NB4 (cell line): ENCODE measurements around the gene ADPRH.

Experiments used
- DNase-seq: peaks from one replicate; pipeline ENCODE4 v3.0.0; 2010; ENCODE audit warnings: low read depth
- H3K4me3 ChIP-seq: one replicate; pipeline ENCODE4 v1.5.1; 2011; ENCODE audit warnings: mild to moderate bottlenecking, low read depth, low read length, moderate library complexity
- MYC ChIP-seq: IDR thresholded peaks from 2 replicates; pipeline ENCODE4 v1.6.1; 2011; ENCODE audit warnings: low read depth, low read length
- POLR2A ChIP-seq: IDR thresholded peaks from 2 replicates; pipeline ENCODE4 v1.6.1; 2011; ENCODE audit warnings: mild to moderate bottlenecking; ENCODE audit not compliant: insufficient read length; ENCODE audit errors: extremely low read depth
- TF ChIP-seq, protein P1 (sequence below): IDR thresholded peaks from 2 replicates; pipeline ENCODE4 v1.6.1; 2011; ENCODE audit warnings: low read depth, low read length
- TF ChIP-seq, protein P2 (sequence below): IDR thresholded peaks from one replicate; pipeline ENCODE4 v1.5.1; 2012; ENCODE audit warnings: low read depth, low read length

The ADPRH gene

DNA sequence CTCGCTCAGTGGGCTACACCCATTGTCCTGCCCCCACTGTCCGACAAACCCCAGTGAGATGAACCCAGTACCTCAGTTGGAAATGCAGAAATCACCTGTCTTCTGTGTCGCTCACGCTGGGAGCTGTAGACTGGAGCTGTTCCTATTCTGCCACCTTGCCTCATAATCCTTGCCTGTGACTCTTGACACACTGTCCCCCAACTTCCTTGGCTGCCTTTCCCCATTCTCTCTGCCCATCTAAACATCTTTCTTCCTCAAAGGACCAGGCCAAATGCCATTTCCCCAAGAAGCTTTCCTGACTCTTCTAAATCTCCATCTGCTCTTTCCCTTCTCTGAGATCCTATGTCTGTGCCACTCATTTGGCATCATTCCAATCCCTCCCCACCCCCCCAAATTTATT is 10.1 kb upstream of the ADPRH start:
- no peak for DNase-seq
- no peak overlapping the region for H3K4me3 ChIP-seq
- TF ChIP-seq POLR2A, result no peak
- TF ChIP-seq, protein P1, sequence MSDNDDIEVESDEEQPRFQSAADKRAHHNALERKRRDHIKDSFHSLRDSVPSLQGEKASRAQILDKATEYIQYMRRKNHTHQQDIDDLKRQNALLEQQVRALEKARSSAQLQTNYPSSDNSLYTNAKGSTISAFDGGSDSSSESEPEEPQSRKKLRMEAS, result no peak
- no peak for TF ChIP-seq MYC

DNA sequence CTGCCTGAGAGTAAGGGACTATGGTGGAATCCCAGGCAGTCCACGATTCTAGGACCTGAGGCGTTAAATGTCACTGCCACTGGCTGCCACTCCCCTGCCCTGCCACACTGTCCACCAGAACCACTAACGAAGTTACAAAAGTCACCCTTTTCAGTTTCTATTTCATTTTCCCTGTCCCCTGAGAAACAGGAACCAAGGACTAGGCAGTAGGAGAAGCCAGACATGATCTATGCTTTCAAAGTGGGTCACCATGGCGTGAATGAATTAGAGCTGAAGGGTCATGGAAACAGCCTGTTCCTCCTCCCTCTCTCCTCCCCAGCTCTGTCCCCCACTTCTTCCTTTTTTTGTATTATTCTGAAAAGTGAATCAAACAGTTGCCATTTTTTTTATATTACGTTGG is 9.1 kb upstream of the ADPRH start:
- TF ChIP-seq, protein P2, sequence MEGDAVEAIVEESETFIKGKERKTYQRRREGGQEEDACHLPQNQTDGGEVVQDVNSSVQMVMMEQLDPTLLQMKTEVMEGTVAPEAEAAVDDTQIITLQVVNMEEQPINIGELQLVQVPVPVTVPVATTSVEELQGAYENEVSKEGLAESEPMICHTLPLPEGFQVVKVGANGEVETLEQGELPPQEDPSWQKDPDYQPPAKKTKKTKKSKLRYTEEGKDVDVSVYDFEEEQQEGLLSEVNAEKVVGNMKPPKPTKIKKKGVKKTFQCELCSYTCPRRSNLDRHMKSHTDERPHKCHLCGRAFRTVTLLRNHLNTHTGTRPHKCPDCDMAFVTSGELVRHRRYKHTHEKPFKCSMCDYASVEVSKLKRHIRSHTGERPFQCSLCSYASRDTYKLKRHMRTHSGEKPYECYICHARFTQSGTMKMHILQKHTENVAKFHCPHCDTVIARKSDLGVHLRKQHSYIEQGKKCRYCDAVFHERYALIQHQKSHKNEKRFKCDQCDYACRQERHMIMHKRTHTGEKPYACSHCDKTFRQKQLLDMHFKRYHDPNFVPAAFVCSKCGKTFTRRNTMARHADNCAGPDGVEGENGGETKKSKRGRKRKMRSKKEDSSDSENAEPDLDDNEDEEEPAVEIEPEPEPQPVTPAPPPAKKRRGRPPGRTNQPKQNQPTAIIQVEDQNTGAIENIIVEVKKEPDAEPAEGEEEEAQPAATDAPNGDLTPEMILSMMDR, result no peak
- TF ChIP-seq, protein P1, result no peak
- no peak for TF ChIP-seq MYC
- no peak for TF ChIP-seq POLR2A
- DNase-seq, result peak; percentile 10
- no peak overlapping the region for H3K4me3 ChIP-seq

DNA sequence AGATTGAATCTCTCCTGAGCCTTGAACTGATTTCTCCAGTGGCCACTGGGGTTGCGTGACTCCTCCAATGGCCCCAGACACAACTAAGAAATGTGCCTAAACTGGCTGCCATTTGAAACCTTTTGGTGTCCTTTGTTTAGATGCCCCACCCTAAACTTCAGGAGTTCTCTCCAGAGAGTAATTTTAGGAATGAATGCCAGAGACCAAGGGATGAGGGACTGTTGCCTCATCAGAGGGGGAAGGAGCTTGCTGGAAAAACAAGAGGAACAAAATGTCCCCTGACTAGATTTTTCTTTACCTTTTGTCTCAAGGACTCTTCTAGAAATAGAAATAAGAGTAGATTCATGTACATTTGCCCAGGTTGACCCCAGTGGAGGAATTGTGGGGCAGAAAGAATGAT is 8.1 kb upstream of the ADPRH start:
- no peak for DNase-seq
- TF ChIP-seq, protein P2, result no peak
- TF ChIP-seq MYC, result no peak
- TF ChIP-seq, protein P1, result no peak
- no peak for TF ChIP-seq POLR2A
- H3K4me3 ChIP-seq, result no peak overlapping the region

DNA sequence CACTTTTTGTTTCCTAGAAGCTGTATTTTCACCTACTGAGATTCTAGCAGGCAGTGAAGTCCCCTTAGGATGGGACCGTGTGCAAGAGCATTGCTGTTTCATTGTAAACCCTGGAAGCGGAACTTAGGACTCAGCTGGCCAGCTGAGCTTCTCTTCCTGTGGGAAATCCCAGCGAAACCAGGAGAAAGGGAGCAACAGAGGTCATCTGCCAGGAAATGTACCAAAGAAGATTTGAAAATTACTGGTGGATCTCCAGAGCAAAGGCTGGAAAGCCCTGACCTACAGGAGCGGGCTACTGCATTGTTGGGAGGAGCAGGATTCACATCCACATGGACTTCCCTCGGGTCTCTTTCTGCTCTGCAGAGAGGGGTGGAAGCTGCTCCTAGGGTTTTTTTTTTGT is 7.6 kb upstream of the ADPRH start:
- no peak overlapping the region for H3K4me3 ChIP-seq
- TF ChIP-seq, protein P1, result no peak
- no peak for TF ChIP-seq MYC
- TF ChIP-seq, protein P2, result no peak
- no peak for TF ChIP-seq POLR2A

DNA sequence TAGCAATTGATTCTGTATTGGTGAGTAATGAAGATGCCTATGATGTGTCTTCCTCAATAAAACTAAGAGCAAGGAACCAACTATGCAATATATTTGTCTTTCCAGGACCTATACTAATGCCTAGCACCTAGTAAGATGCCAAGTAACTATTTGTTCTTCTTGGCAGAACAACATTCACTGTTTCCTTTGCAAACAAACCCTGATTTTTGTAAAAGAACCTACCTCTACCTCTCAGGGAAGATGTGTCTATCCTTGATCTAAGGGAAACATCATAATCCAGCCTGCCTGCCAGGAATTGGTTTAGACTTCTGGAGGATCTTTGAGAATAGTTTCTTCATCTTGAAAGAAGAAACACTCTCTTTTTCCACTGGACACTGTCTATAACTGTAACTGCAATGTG is 3.8 kb upstream of the ADPRH start:
- no peak for DNase-seq
- no peak overlapping the region for H3K4me3 ChIP-seq
- TF ChIP-seq POLR2A, result no peak
- TF ChIP-seq, protein P1, result no peak
- no peak for TF ChIP-seq MYC
- TF ChIP-seq, protein P2, result no peak

More for the DNA sequence above, 7.6 kb upstream of the ADPRH start:
- DNase-seq, result no peak

DNA sequence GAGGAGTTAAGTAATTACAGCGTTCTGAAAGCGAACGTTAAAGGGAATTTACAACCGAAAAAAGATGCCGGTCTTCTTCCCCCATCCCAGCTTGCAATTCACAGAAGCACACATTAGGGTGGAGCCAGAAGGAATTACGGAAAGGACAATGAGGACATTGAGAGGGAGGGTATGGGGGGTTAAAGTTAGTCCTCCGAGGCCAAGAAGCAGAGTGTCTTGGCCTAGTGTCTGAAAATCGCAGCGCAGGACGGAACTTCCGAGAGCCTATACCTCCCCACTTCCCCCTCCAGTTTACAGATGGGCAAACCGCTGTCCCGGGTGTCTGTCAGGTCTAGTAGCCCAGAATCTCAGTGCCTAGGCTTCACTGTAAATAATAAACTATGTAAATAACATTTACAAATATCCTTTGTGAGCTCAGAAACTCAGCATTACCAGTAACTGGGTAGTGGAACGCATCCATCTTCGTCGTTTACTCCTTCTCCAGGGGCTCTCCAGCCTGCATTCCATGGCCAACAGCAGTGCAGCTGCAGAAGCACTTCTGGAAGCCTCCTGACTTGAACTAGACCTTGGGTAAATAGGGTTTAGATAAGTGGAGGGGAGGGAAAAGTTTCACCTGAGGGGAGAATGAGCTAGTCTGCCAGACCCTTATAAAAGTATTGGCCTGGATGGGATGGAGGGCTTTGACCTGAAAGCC is 922 bp downstream of the ADPRH start:
- TF ChIP-seq POLR2A, result no peak
- TF ChIP-seq, protein P2, result no peak
- no peak for TF ChIP-seq MYC
- TF ChIP-seq, protein P1, result no peak
- H3K4me3 ChIP-seq, result peak overlapping the region; percentile 52
- DNase-seq, result peak; percentile 71
